Retinal pigment epithelial cell (primary cell): Measurements from ENCODE around the gene RNU6-9.
A peak's percentile ranks its signal among the peaks of the same experiment; 100 is the strongest.
"Not testable (repeated sequence)": the region's sequence is repeated elsewhere in the genome, so short reads cannot be mapped to it uniquely, and the experiment has no call there.

ENCODE experiments used
- DNase-seq: peaks from one replicate; pipeline ENCODE4 v3.0.0-alpha.2; 2010; ENCODE audit warnings: low read depth
- H3K4me3 ChIP-seq: 2 replicates; pipeline ENCODE4 v1.5.1; 2011; ENCODE audit warnings: mild to moderate bottlenecking, low read length, control low read depth, moderate library complexity
- TF ChIP-seq, protein P1 (sequence below): conservative IDR thresholded peaks from 2 replicates; pipeline ENCODE4 v1.5.1; 2011; ENCODE audit warnings: low read depth, low read length, control low read depth, inconsistent platforms

The RNU6-9 gene

DNA sequence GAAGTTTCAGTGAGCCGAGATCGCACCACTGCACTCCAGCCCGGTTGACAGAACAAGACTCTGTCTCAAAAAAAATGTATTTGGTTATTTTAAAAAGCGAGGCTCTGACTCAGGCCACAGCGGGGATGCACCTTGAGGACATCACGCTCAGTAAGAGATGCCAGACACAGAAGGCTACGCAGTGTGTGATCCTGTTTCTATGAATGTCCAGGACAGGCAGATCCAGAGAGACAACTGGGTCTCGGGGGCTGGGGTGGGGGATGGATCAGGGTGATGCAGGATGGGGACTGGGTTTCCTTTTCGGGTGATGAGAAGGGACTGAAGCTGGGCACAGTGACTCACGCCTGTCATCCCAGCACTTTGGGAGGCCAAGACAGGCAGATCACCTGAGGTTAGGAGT lies 5.7 kb upstream of the RNU6-9 start:
- no peak for DNase-seq
- H3K4me3 ChIP-seq: no peak overlapping the region
- TF ChIP-seq, protein P1, sequence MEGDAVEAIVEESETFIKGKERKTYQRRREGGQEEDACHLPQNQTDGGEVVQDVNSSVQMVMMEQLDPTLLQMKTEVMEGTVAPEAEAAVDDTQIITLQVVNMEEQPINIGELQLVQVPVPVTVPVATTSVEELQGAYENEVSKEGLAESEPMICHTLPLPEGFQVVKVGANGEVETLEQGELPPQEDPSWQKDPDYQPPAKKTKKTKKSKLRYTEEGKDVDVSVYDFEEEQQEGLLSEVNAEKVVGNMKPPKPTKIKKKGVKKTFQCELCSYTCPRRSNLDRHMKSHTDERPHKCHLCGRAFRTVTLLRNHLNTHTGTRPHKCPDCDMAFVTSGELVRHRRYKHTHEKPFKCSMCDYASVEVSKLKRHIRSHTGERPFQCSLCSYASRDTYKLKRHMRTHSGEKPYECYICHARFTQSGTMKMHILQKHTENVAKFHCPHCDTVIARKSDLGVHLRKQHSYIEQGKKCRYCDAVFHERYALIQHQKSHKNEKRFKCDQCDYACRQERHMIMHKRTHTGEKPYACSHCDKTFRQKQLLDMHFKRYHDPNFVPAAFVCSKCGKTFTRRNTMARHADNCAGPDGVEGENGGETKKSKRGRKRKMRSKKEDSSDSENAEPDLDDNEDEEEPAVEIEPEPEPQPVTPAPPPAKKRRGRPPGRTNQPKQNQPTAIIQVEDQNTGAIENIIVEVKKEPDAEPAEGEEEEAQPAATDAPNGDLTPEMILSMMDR: no peak

DNA sequence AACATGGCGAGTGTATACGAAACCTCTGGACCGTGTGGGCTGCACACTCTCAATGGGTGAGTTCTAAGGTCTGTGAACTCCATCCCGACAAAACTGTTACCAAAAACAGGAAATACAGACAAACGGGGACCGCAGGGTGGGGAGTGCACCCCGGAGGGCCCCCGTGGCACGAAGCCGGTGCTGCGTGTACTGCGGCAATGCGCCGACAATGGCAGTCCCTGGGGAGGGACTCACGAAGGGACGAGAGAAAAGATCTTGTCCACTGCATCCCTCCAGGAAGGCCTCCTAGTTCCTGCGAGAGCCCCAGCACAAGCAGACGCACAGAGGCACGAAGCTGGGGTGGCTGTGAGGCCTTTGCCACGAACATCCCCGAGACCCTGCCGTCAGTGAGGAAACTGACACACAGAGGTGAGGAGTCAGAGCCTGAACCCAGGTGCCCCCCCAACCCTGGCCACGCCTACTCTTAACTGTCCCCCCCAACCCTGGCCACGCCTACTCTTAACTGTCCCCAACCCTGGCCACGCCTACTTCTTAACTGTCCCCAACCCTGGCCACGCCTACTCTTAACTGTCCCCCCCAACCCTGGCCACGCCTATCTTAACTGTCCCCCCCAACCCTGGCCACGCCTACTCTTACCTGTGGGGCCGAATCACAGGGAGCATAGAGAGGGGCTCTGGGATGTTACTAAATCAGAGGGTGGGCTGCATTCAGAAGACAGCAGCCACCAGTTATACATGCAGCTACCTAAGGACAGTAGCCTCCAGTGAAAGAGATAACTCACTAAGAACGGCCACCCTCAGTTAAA lies 4.5 kb upstream of the RNU6-9 start:
- TF ChIP-seq, protein P1: no peak
- no peak overlapping the region for H3K4me3 ChIP-seq
- DNase-seq: no peak

DNA sequence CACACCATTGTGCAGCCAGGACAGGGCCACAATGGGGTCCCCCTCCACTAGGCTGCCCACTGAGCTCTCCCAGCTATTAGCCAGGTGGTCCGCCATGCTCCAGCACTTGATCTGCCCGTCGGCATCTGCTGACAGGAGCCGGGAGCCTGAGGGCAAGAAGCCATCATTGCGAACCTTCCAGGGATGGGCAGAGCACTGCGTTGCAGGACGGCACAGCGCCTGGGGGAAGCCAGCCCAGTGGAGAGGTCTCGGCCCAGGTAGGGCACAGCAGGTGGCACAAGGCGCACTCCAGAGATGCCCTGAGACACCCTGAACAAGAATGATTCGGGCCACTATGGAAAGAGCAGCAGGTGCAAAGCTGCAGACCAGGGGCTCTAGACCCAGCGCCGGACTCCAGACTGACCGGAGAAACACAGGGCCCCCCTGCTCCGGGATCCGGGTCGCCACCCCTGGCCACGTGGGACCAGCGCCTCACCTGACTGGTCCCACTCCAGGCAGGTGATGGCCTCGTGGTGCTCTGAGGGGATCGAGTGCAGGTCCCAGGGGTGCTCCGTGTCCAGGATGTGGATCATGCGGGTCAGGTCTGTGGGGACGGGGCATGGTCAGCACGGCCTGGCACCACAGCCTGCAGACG lies 3.5 kb upstream of the RNU6-9 start:
- no peak for DNase-seq
- TF ChIP-seq, protein P1: no peak
- no peak overlapping the region for H3K4me3 ChIP-seq

DNA sequence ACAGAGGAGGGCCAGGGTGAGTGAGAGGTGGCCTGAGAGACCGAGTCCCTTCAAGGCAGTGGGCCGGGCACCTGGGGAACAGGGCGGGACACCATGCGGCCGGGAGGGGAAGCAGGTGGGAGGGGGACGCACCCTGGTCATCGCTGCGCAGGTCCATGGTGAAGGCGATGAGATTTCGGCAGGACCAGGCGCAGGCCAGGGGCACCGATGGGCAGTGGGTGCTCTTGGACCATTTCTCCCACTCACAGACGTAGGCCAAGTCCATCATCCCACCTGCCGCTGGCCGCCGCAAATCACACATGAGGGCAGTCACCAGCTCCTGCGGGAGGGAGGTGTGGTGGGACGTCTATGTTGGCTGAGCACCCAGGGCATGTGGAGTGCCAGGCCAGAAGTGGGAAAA lies 2.5 kb upstream of the RNU6-9 start:
- TF ChIP-seq, protein P1: no peak
- H3K4me3 ChIP-seq: no peak overlapping the region
- DNase-seq: no peak

DNA sequence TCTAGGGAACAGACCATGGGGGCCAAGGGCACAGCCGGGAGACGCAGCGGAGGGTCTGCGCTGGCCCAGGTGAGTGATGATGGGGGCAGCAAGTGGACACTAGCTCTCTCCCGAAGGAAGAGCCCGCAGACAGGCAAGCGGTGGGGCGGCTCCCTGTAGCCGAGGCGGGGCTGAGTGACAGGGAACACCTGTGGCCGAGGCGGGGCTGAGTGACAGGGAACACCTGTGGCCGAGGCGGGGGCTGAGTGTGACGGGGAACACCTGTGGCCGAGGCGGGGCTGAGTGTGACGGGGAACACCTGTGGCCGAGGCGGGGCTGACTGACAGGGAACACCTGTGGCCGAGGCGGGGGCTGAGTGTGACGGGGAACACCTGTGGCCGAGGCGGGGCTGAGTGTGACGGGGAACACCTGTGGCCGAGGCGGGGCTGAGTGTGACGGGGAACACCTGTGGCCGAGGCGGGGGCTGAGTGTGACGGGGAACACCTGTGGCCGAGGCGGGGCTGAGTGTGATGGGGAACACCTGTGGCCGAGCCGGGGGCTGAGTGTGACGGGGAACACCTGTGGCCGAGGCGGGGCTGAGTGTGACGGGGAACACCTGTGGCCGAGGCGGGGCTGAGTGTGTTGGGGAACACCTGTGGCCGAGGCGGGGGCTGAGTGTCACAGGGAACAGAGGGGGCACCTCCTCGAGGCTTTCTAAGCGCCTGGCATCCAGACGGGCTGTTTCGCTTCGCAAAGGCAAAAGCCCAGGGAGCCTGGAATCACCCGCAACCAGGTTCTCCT lies 1.7 kb upstream of the RNU6-9 start:
- DNase-seq: not testable (repeated sequence)
- H3K4me3 ChIP-seq: peak overlapping the region; percentile 84

DNA sequence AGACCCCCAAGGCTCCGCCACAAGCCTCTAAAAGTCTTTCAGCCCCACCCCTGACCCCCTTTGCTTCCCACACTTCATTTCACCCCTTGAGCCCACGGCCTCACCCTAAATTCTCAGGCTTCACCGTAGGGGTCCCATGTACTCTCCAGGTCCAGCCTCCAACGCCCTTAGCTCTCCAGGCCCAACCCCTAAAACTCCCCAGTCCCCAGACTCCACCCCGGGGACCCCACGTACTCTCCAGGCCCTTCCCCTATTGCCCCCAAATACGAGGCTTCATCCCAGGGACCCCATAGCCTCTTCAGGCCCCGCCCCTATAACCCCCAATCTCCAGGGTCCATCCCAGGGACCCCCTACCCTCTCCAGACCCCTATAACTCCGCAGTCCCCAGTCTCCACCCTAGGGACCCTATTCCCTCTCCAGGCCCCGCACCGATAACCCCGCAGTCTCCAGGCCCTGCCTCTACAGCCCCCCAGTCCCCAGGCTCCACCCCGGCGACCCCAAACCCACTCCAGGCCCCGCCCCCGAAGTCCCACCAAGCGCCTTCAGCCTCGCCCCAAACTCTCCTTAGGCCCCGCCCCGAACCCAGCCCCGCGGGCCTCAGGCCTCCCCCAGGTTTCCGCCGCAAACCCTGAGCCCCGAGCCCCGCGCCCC lies 916 bp upstream of the RNU6-9 start:
- peak overlapping the region; percentile 84 for H3K4me3 ChIP-seq
- no peak for DNase-seq
- TF ChIP-seq, protein P1: no peak

DNA sequence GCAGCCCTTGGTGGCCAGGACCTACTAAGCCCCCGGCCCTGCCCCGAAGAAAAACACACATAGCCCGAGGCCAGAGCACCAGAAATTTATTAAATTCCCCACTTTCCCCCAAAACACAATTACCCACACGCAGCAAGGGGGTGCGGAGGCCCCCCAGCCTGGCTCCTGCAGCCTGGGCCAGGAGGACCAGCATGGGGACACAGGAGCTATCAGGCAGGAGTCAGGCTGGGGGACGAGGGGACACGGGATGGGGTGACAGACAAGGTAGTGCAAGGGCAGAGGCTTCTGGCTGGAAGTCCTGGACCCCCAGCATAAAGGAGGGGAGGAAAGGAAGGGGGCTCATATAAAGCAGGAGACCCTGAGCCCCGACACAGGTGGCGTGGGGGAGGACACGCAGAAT lies 3.1 kb downstream of the RNU6-9 start:
- TF ChIP-seq, protein P1: no peak
- no peak overlapping the region for H3K4me3 ChIP-seq
- DNase-seq: no peak
